NCI-H510A (cell line): ENCODE results near the gene KDM3B.
"Not testable (repeated sequence)": the region's sequence is repeated elsewhere in the genome, so short reads cannot be mapped to it uniquely, and the experiment has no call there.

ENCODE experiments used
- DNase-seq: peaks from one replicate; lab custom pipeline; 2025; lab: John Stamatoyannopoulos, UW

The KDM3B gene

GRCh38 chr5:138351056-138351455, 1.4 kb upstream of the KDM3B start:
- no peak for DNase-seq

- DNase-seq, result no peak
Measured at GRCh38 chr5:138351517-138351916, 968 bp upstream of the KDM3B start.

- DNase-seq, result no peak
Measured at GRCh38 chr5:138352722-138353559, 456 bp downstream of the KDM3B start.

GRCh38 chr5:138353560-138354080, 1.1 kb downstream of the KDM3B start:
- DNase-seq, result no peak

GRCh38 chr5:138354387-138354786, 1.9 kb downstream of the KDM3B start:
- no peak for DNase-seq

- DNase-seq, result no peak
Measured at GRCh38 chr5:138354926-138355378, 2.5 kb downstream of the KDM3B start.

GRCh38 chr5:138359621-138360020, 7.1 kb downstream of the KDM3B start:
- DNase-seq, result no peak

- no peak for DNase-seq
Measured at GRCh38 chr5:138360941-138361452, 8.5 kb downstream of the KDM3B start.

GRCh38 chr5:138364576-138364975, 12.1 kb downstream of the KDM3B start:
- no peak for DNase-seq

GRCh38 chr5:138366632-138367382, 14.3 kb downstream of the KDM3B start:
- no peak for DNase-seq

GRCh38 chr5:138369261-138369660, 16.8 kb downstream of the KDM3B start:
- no peak for DNase-seq

GRCh38 chr5:138369706-138370105, 17.2 kb downstream of the KDM3B start:
- no peak for DNase-seq

- no peak for DNase-seq
Measured at GRCh38 chr5:138370537-138370936, 18.1 kb downstream of the KDM3B start.

- DNase-seq, result no peak
Measured at GRCh38 chr5:138371454-138371853, 19.0 kb downstream of the KDM3B start.

GRCh38 chr5:138372225-138372624, 19.7 kb downstream of the KDM3B start:
- DNase-seq, result no peak

GRCh38 chr5:138372653-138373052, 20.2 kb downstream of the KDM3B start:
- DNase-seq, result no peak

GRCh38 chr5:138382347-138382746, 29.9 kb downstream of the KDM3B start:
- no peak for DNase-seq

- DNase-seq, result no peak
Measured at GRCh38 chr5:138385660-138386059, 33.2 kb downstream of the KDM3B start.

GRCh38 chr5:138386290-138386689, 33.8 kb downstream of the KDM3B start:
- no peak for DNase-seq

- no peak for DNase-seq
Measured at GRCh38 chr5:138389332-138389731, 36.8 kb downstream of the KDM3B start.

- not testable (repeated sequence) for DNase-seq
Measured at GRCh38 chr5:138389911-138390310, 37.4 kb downstream of the KDM3B start.

- no peak for DNase-seq
Measured at GRCh38 chr5:138391859-138392386, 39.4 kb downstream of the KDM3B start.
